ENCODE measurements around the gene NUMBL.

GRCh38 chr19:40683437-40683836 is 7.0 kb downstream of the NUMBL start:
- no peak for TF ChIP-seq CTCF (IDR thresholded peaks at IDR 0.05)
- TF ChIP-seq POLR2A (IDR thresholded peaks at IDR 0.05; ENCODE audit: low read depth) = no peak

Data from esophagus muscularis mucosa (tissue), 3 donors.